ENCODE measurements around the gene TBRG1. TPM values are rescaled to one million over a fixed set of nuclear protein-coding genes. Genes with fewer than 3 reads are reported as not detected.

The TBRG1 gene
- polyA plus RNA-seq, 1 donor = 45.3 TPM

DNA sequence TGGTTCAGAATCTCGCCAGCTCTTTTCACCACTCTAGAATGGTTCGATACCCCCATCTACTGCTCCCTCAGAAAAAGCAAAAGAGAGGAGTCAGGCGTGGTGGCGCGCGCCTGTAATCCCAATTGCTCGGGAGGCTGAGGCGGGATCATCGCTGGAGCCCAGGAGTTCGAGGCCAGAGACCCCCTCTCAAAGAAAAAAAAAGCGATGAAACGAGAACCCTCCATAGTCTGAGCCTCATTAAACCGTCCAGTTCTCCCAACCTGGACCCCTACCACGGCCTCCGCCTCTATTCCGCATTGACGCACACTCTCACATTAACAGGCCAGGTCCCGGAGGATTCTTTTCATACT, 51.5 kb downstream of the TBRG1 start:
- no peak for DNase-seq
- Histone ChIP-seq H3K4me1 (ENCODE audit: control insufficient read depth, insufficient read depth, low read length) (peaks cover 7% of the 10 kb centered on the region), H3K27me3 (ENCODE audit: control insufficient read depth, insufficient read depth, low read length) (no peaks in the 10 kb centered on the region), H3K9me3 (ENCODE audit: control insufficient read depth, low read depth, low read length) (no peaks in the 10 kb centered on the region), H3K36me3 (ENCODE audit: control insufficient read depth, insufficient read depth, low read length) (no peaks in the 10 kb centered on the region), H3K27ac (ENCODE audit: low read length) (no peak overlapping the region), H3K4me3 (ENCODE audit: low read length) (peak overlapping the region; percentile 63)
- no CpG with 5 or more reads among the region's 18 CpGs for WGBS (ENCODE audit: insufficient coverage, low lambda C conversion rate)

DNA sequence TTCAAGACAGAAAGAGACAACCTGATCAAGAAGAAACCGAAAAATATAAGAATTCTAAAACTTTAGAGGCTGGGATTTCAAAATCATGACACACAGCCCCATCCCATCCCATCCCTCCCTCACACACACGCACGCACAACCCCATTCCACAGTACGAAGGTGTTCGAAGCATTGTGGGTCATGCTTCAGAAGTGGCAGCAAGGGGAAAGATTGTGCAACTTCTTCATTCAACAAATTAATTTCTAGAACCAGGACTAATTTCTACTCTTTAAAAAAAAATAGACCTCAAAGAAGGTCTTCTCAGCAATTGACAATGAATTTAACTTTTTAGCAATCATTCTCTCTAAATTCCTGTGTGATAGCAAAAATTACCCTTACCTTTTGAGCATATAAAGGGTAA, 51.9 kb downstream of the TBRG1 start:
- Histone ChIP-seq H3K36me3 (ENCODE audit: control insufficient read depth, insufficient read depth, low read length) (no peaks in the 10 kb centered on the region), H3K4me3 (ENCODE audit: low read length) (peak overlapping the region; percentile 63), H3K4me1 (ENCODE audit: control insufficient read depth, insufficient read depth, low read length) (peaks cover 7% of the 10 kb centered on the region), H3K27ac (ENCODE audit: low read length) (no peak overlapping the region), H3K27me3 (ENCODE audit: control insufficient read depth, insufficient read depth, low read length) (no peaks in the 10 kb centered on the region), H3K9me3 (ENCODE audit: control insufficient read depth, low read depth, low read length) (no peaks in the 10 kb centered on the region)
- no peak for DNase-seq
- WGBS (ENCODE audit: insufficient coverage, low lambda C conversion rate) = 50% methylated on average over 1 of the region's 5 CpGs

DNA sequence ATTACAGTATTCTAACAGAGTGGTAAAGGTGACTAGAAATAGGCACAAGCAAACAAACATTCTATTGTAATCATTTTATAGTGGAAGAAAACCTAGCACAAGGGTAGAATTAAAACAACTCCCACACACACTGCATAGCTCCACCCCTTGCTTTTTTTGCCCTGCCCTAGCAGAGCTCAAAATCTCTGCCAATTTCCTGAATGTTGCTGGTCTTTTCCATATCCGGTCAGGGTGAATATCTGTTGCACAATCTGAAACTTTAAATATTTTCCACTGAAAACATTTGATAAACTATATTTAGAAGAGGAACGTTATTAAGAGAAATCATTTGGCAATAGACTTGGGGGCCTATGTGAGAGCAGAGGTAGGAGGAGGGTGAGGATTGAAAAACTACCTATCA, 53.7 kb downstream of the TBRG1 start:
- Histone ChIP-seq H3K9me3 (ENCODE audit: control insufficient read depth, low read depth, low read length) (no peaks in the 10 kb centered on the region), H3K36me3 (ENCODE audit: control insufficient read depth, insufficient read depth, low read length) (no peaks in the 10 kb centered on the region), H3K4me1 (ENCODE audit: control insufficient read depth, insufficient read depth, low read length) (peaks cover 4% of the 10 kb centered on the region), H3K27ac (ENCODE audit: low read length) (no peak overlapping the region), H3K27me3 (ENCODE audit: control insufficient read depth, insufficient read depth, low read length) (no peaks in the 10 kb centered on the region), H3K4me3 (ENCODE audit: low read length) (no peak overlapping the region)
- DNase-seq = no peak
- WGBS (ENCODE audit: insufficient coverage, low lambda C conversion rate) = 90% methylated on average over 2 of the region's 2 CpGs

DNA sequence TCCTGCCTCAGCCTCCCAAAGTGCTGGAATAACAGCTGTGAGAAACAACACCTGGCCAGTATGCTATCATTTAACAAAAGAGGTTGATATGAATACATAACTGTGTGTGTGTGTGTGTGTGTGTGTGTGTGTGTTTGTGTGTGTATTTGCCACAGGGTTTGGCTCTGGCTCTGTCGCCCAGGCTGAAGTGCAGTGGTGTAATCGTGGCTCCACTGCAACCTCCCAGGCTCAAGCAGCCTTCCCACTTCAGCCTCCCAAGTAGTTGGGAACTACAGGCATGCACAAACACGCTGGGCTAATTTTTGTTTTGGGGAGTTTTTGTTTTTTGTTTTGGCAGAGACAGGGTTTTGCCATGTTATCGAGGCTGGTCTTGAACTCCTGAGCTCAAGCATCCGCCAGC, 55.8 kb downstream of the TBRG1 start:
- no peak overlapping the region for H3K4me3 ChIP-seq (ENCODE audit: low read length)
- H3K4me1 ChIP-seq (ENCODE audit: control insufficient read depth, insufficient read depth, low read length) = no peaks in the 10 kb centered on the region
- DNase-seq = no peak
- 83% methylated on average over 1 of the region's 5 CpGs for WGBS (ENCODE audit: insufficient coverage, low lambda C conversion rate)
- no peak overlapping the region for H3K27ac ChIP-seq (ENCODE audit: low read length)
- no peaks in the 10 kb centered on the region for H3K36me3 ChIP-seq (ENCODE audit: control insufficient read depth, insufficient read depth, low read length)
- H3K27me3 ChIP-seq (ENCODE audit: control insufficient read depth, insufficient read depth, low read length) = no peaks in the 10 kb centered on the region
- peaks cover 15% of the 10 kb centered on the region for H3K9me3 ChIP-seq (ENCODE audit: control insufficient read depth, low read depth, low read length)

DNA sequence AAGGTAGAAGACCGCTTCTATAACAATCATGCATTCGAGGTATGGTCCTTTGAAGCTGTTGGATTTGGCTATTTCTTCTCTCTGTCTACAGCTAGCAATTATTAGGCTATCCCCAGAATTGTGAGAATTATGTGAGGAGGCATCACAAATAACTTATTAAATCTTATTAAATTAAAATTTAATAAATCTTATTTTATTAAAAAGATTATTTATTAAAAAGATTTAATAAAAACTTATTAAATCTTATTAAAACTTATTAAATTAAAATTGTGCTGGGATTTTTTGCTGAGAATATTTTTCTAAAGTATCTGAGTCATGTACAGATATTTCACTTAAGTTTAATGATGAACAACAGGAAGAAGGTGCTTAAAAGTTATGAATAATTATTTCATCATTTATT, 58.8 kb downstream of the TBRG1 start:
- H3K4me1 ChIP-seq (ENCODE audit: control insufficient read depth, insufficient read depth, low read length) = no peaks in the 10 kb centered on the region
- 100% methylated on average over 1 of the region's 2 CpGs for WGBS (ENCODE audit: insufficient coverage, low lambda C conversion rate)
- DNase-seq = no peak
- H3K4me3 ChIP-seq (ENCODE audit: low read length) = no peak overlapping the region
- H3K27ac ChIP-seq (ENCODE audit: low read length) = no peak overlapping the region
- H3K9me3 ChIP-seq (ENCODE audit: control insufficient read depth, low read depth, low read length) = peaks cover 17% of the 10 kb centered on the region
- H3K36me3 ChIP-seq (ENCODE audit: control insufficient read depth, insufficient read depth, low read length) = no peaks in the 10 kb centered on the region
- no peaks in the 10 kb centered on the region for H3K27me3 ChIP-seq (ENCODE audit: control insufficient read depth, insufficient read depth, low read length)

- Histone ChIP-seq H3K9me3 (ENCODE audit: control insufficient read depth, low read depth, low read length) (peaks cover 17% of the 10 kb centered on the region), H3K36me3 (ENCODE audit: control insufficient read depth, insufficient read depth, low read length) (no peaks in the 10 kb centered on the region), H3K27me3 (ENCODE audit: control insufficient read depth, insufficient read depth, low read length) (no peaks in the 10 kb centered on the region), H3K4me1 (ENCODE audit: control insufficient read depth, insufficient read depth, low read length) (no peaks in the 10 kb centered on the region), H3K4me3 (ENCODE audit: low read length) (no peak overlapping the region), H3K27ac (ENCODE audit: low read length) (no peak overlapping the region)
- WGBS (ENCODE audit: insufficient coverage, low lambda C conversion rate) = 100% methylated on average over 1 of the region's 1 CpG
- DNase-seq = no peak
These were observed 59.8 kb downstream of the TBRG1 start for GRCh38 chr11:124682443-124682842.

Other genes with a start within 250 kb of the TBRG1 start
- not detected for gene OR8B2, start 238.4 kb upstream of the TBRG1 start, polyA plus RNA-seq
- gene OR8B3, start 223.8 kb upstream of the TBRG1 start, polyA plus RNA-seq = not detected
- gene OR8B4, start 198.0 kb upstream of the TBRG1 start, polyA plus RNA-seq = not detected
- not detected for gene OR8B8, start 177.2 kb upstream of the TBRG1 start, polyA plus RNA-seq
- gene OR8B12, start 79.2 kb upstream of the TBRG1 start, polyA plus RNA-seq = not detected
- gene OR8A1, start 52.9 kb upstream of the TBRG1 start, polyA plus RNA-seq = not detected
- 0.03 TPM for gene PANX3, start 11.4 kb upstream of the TBRG1 start, polyA plus RNA-seq
- gene SIAE, start 50.9 kb downstream of the TBRG1 start, polyA plus RNA-seq = 48.1 TPM
- gene SPA17, start 51.0 kb downstream of the TBRG1 start, polyA plus RNA-seq = 7.4 TPM
- 2.1 TPM for gene NRGN, start 117.1 kb downstream of the TBRG1 start, polyA plus RNA-seq
- gene VSIG2, start 129.4 kb downstream of the TBRG1 start, polyA plus RNA-seq = 5.0 TPM
- 15.0 TPM for gene ESAM, start 139.4 kb downstream of the TBRG1 start, polyA plus RNA-seq
- gene MSANTD2, start 177.5 kb downstream of the TBRG1 start, polyA plus RNA-seq = 23.2 TPM
- 17.3 TPM for gene ROBO3, start 242.6 kb downstream of the TBRG1 start, polyA plus RNA-seq